A673 (cell line): ENCODE results near the gene CSN3. TPM values are rescaled to one million over a fixed set of nuclear protein-coding genes. Genes with fewer than 3 reads are reported as not detected.
"Not testable (repeated sequence)": the region's sequence is repeated elsewhere in the genome, so short reads cannot be mapped to it uniquely, and the experiment has no call there.

Source experiments
- BruUV-seq: library from RNA; stranded (reverse); fragments of 400-500 nt; replicated peaks from 2 replicates; lab custom pipeline; 2021; lab: Mats Ljungman, UMichigan
- CTCF ChIA-PET: fragments of 300-600 bp; sonication (Branson Sonifier 250); formaldehyde crosslinking; loops from one replicate; lab custom pipeline; 2022; ENCODE audit warnings: antibody characterized with exemption; lab: Charles Lee
- POLR2A ChIA-PET: fragments of 300-600 bp; sonication (Branson Sonifier 250); formaldehyde crosslinking; loops from one replicate; lab custom pipeline; 2022; ENCODE audit warnings: antibody characterized with exemption; ENCODE audit not compliant: low non-redundant PET; lab: Charles Lee
- DNase-seq: peaks from one replicate; pipeline ENCODE4 v3.0.0-alpha.2; 2015; ENCODE audit warnings: low spot score
- H3K27ac ChIP-seq: fragments of 200-600 bp; sonication (generic); 2 replicates; pipeline ENCODE4 v1.5.1; 2016; ENCODE audit warnings: mixed run types, low read depth, mild to moderate bottlenecking, mixed read lengths, antibody characterized with exemption, low read length; ENCODE audit not compliant: poor library complexity, severe bottlenecking
- H3K27me3 ChIP-seq: fragments of 200-600 bp; sonication (generic); replicated peaks from 2 replicates; pipeline ENCODE4 v1.6.1; 2017; ENCODE audit warnings: mixed run types, low read depth, mild to moderate bottlenecking, mixed read lengths, antibody characterized with exemption, low read length; ENCODE audit not compliant: insufficient read depth, poor library complexity
- H3K36me3 ChIP-seq: fragments of 200-600 bp; sonication (generic); 2 replicates; pipeline ENCODE4 v1.6.1; 2016; ENCODE audit warnings: mixed run types, mild to moderate bottlenecking, mixed read lengths, antibody characterized with exemption, low read length; ENCODE audit not compliant: insufficient read depth, poor library complexity, severe bottlenecking
- H3K4me1 ChIP-seq: fragments of 200-600 bp; sonication (generic); 2 replicates; pipeline ENCODE4 v1.6.1; 2017; ENCODE audit warnings: mixed run types, mild to moderate bottlenecking, mixed read lengths, antibody characterized with exemption, low read length; ENCODE audit not compliant: insufficient read depth, poor library complexity, severe bottlenecking
- H3K4me3 ChIP-seq: fragments of 200-600 bp; sonication (generic); 2 replicates; pipeline ENCODE4 v1.5.1; 2016; ENCODE audit warnings: low read depth, mixed run types, mild to moderate bottlenecking, mixed read lengths, low read length; ENCODE audit not compliant: poor library complexity, severe bottlenecking
- H3K9me3 ChIP-seq: fragments of 200-600 bp; sonication (generic); 2 replicates; pipeline ENCODE4 v1.6.1; 2016; ENCODE audit warnings: mixed run types, low read depth, mild to moderate bottlenecking, mixed read lengths, antibody characterized with exemption, low read length; ENCODE audit not compliant: poor library complexity, severe bottlenecking
- CTCF ChIP-seq: fragments of 300-800, 200-600 bp; sonication (generic); conservative IDR thresholded peaks from 2 replicates; pipeline ENCODE4 v1.5.1; 2017; ENCODE audit warnings: low read depth, mild to moderate bottlenecking, antibody characterized with exemption, low read length, moderate library complexity, mixed read lengths
- EZH2 ChIP-seq: fragments of 200-600 bp; sonication (generic); IDR thresholded peaks from 2 replicates; pipeline ENCODE4 v1.6.1; 2017; ENCODE audit warnings: borderline replicate concordance, low read depth, mild to moderate bottlenecking, mixed read lengths, antibody characterized with exemption, low read length; ENCODE audit not compliant: poor library complexity, severe bottlenecking
- intact Hi-C: fragments of 100-400 bp; cut with micrococcal nuclease; formaldehyde crosslinking; loops from one replicate; pipeline ENCODE4 v1.10.0; 2022; ENCODE audit not compliant: unreplicated experiment
- total RNA-seq: library from RNA; stranded (reverse); gene quantifications from 2 replicates; pipeline ENCODE4 v1.2.3, GENCODE V29; 2021

The CSN3 gene
- total RNA-seq, 1 experiment from 2014 or later, result not detected

GRCh38 chr4:70216550-70216949 lies 25.8 kb upstream of the CSN3 start:
- H3K36me3 ChIP-seq, H3K9me3 ChIP-seq, H3K4me3 ChIP-seq, DNase-seq, H3K4me1 ChIP-seq, H3K27ac ChIP-seq, CTCF ChIA-PET, H3K27me3 ChIP-seq, POLR2A ChIA-PET, intact Hi-C loops, BruUV-seq: not testable (repeated sequence)

GRCh38 chr4:70221389-70221788 lies 21.0 kb upstream of the CSN3 start:
- CTCF ChIA-PET, intact Hi-C loops, H3K27ac ChIP-seq, H3K27me3 ChIP-seq, H3K4me3 ChIP-seq, H3K4me1 ChIP-seq, DNase-seq, BruUV-seq, H3K36me3 ChIP-seq, POLR2A ChIA-PET, H3K9me3 ChIP-seq: not testable (repeated sequence)

GRCh38 chr4:70221818-70222217 lies 20.6 kb upstream of the CSN3 start:
- H3K4me1 ChIP-seq, POLR2A ChIA-PET, CTCF ChIA-PET, H3K27ac ChIP-seq, H3K4me3 ChIP-seq, intact Hi-C loops, BruUV-seq, H3K27me3 ChIP-seq, H3K36me3 ChIP-seq, H3K9me3 ChIP-seq, DNase-seq: not testable (repeated sequence)

- POLR2A ChIA-PET, result no interaction called here
- no peak for DNase-seq
- H3K9me3 ChIP-seq, result no peaks in the 10 kb centered on the region
- H3K27ac ChIP-seq, result no peak within 1 kb of the TSS
- no peaks in the 10 kb centered on the region for H3K36me3 ChIP-seq
- no peak within 1 kb of the TSS for H3K4me3 ChIP-seq
- no peaks in the 10 kb centered on the region for H3K27me3 ChIP-seq
- no TSS peak for BruUV-seq
- intact Hi-C loops, result no loop called here
- no peaks in the 10 kb centered on the region for H3K4me1 ChIP-seq
- CTCF ChIA-PET, result no interaction called here
- no peak for TF ChIP-seq CTCF
- TF ChIP-seq EZH2, result no peak
Measured at GRCh38 chr4:70225824-70226223, 16.6 kb upstream of the CSN3 start, which contains the start of gene FDCSP. Gene FDCSP (plus strand): TSS chr4:70226124. CDS start chr4:70231195, 5,071 bp downstream.

- H3K27ac ChIP-seq, result no peak overlapping the region
- no peak overlapping the region for H3K4me3 ChIP-seq
- CTCF ChIA-PET, result no interaction called here
- no peaks in the 10 kb centered on the region for H3K9me3 ChIP-seq
- no peaks in the 10 kb centered on the region for H3K27me3 ChIP-seq
- no TSS peak for BruUV-seq
- POLR2A ChIA-PET, result no interaction called here
- H3K36me3 ChIP-seq, result no peaks in the 10 kb centered on the region
- intact Hi-C loops, result no loop called here
- no peaks in the 10 kb centered on the region for H3K4me1 ChIP-seq
- no peak for DNase-seq
- no peak for TF ChIP-seq CTCF
- TF ChIP-seq EZH2, result no peak
Measured at GRCh38 chr4:70236125-70236524, 6.3 kb upstream of the CSN3 start.
